Omental fat pad (tissue), 4 donors: Measurements from ENCODE around the gene COX10. TPM values are rescaled to one million over a fixed set of nuclear protein-coding genes. Genes with fewer than 3 reads are reported as not detected.
A peak's percentile ranks its signal among the peaks of the same experiment; 100 is the strongest.
"Not testable (repeated sequence)": the region's sequence is repeated elsewhere in the genome, so short reads cannot be mapped to it uniquely, and the experiment has no call there.

ENCODE experiments used
- ATAC-seq: fragments of 150-250 bp; one replicate; pipeline ENCODE4 v1.9.1; 2016; ENCODE audit warnings: mild to moderate bottlenecking, moderate library complexity; ENCODE audit not compliant: low FRiP score
- DNase-seq: peaks from one replicate; pipeline ENCODE4 v3.0.0-alpha.2; 2019; ENCODE audit warnings: low spot score
- CTCF ChIP-seq, 3 donors: fragments of 450-650 bp; IDR thresholded peaks; one replicate each; pipeline ENCODE4 v1.5.1; 2016 to 2017; ENCODE audit warnings: antibody characterized with exemption in 3 of 3, mild to moderate bottlenecking in 3 of 3, moderate library complexity in 2 of 3
- total RNA-seq, 4 donors: library from RNA; depleted of rRNA; stranded (reverse); fragments of >200 nt; gene quantifications; one replicate each; pipeline ENCODE4 v1.1.0, GENCODE V29; 2016

COX10 gene
- 10 to 100 TPM; 15.4 to 28.8 (median 24.8) TPM for total RNA-seq

- peak; percentile 75 for DNase-seq
- peak; percentile 98 for ATAC-seq
- no peak for TF ChIP-seq CTCF (IDR thresholded peaks at IDR 0.05)
Observed at GRCh38 chr17:14069251-14070021, at the start of gene COX10. Gene COX10 (plus strand): TSS chr17:14069504. CDS start chr17:14069606, 102 bp downstream.

- DNase-seq, ATAC-seq: not testable (repeated sequence)
Observed at GRCh38 chr17:14021651-14022294, 47.5 kb upstream of the COX10 start.

GRCh38 chr17:14029755-14030154, 39.5 kb upstream of the COX10 start:
- DNase-seq: not testable (repeated sequence)
- ATAC-seq: peak; percentile 66

GRCh38 chr17:14032234-14032633, 37.1 kb upstream of the COX10 start:
- ATAC-seq (no peak), DNase-seq (no peak)
- no peak for TF ChIP-seq CTCF (IDR thresholded peaks at IDR 0.05)

GRCh38 chr17:14033166-14033565, 36.1 kb upstream of the COX10 start:
- no peak for DNase-seq
- TF ChIP-seq CTCF (IDR thresholded peaks at IDR 0.05): no peak
- ATAC-seq: no peak

GRCh38 chr17:14037453-14037852, 31.9 kb upstream of the COX10 start:
- no peak for ATAC-seq
- no peak for DNase-seq
- TF ChIP-seq CTCF (IDR thresholded peaks at IDR 0.05): no peak

- DNase-seq (no peak), ATAC-seq (no peak)
- no peak for TF ChIP-seq CTCF (IDR thresholded peaks at IDR 0.05)
Observed at GRCh38 chr17:14038206-14038605, 31.1 kb upstream of the COX10 start.

GRCh38 chr17:14042411-14042810, 26.9 kb upstream of the COX10 start:
- no peak for ATAC-seq
- TF ChIP-seq CTCF (IDR thresholded peaks at IDR 0.05): no peak
- no peak for DNase-seq
